GM19193 (cell line): ENCODE measurements around the gene PRKCA.

Experiments
- POLR2A ChIP-seq: IDR thresholded peaks from 4 replicates; pipeline ENCODE4 v1.6.1; 2011; ENCODE audit not compliant: insufficient read depth, insufficient read length; ENCODE audit errors: extremely low read depth

PRKCA gene

DNA sequence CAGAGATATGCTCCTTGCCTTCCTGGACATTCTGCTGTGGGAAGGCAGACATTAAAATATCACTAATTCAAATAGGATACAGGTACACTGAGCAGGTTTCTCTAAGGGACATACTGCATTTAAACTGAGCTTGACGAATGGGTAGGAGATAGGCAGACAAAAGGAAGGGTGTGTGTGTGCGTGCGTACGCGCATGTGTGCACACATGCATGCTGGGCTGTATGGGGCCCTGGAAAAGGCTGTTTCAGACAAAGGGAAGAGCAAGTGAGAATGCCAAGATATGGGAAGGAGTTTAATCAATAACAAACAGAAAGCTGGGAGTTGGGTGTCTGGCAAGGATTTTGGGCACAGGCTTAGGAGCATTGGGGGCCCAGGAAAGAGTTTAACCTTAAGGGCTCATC is 196.2 kb downstream of the PRKCA start:
- TF ChIP-seq POLR2A: no peak

DNA sequence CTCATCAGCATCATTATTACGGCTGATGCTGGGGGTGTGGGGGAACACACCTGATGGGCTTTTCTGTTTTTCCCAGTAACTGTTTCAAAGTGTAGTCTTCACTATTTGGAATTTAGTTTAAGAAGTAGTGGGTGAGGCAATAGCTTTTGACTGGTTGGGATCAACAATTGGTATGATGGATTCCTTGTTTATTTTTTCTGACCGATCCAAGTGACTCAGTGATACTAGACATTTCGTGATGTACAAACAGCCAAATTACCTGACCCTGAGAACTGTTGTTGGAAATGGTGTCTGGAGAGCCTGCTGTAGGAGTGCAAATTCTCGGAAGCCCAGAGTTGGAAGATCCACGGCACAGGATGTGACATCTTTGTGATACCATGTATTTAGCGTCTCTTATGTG is 204.2 kb downstream of the PRKCA start:
- no peak for TF ChIP-seq POLR2A

DNA sequence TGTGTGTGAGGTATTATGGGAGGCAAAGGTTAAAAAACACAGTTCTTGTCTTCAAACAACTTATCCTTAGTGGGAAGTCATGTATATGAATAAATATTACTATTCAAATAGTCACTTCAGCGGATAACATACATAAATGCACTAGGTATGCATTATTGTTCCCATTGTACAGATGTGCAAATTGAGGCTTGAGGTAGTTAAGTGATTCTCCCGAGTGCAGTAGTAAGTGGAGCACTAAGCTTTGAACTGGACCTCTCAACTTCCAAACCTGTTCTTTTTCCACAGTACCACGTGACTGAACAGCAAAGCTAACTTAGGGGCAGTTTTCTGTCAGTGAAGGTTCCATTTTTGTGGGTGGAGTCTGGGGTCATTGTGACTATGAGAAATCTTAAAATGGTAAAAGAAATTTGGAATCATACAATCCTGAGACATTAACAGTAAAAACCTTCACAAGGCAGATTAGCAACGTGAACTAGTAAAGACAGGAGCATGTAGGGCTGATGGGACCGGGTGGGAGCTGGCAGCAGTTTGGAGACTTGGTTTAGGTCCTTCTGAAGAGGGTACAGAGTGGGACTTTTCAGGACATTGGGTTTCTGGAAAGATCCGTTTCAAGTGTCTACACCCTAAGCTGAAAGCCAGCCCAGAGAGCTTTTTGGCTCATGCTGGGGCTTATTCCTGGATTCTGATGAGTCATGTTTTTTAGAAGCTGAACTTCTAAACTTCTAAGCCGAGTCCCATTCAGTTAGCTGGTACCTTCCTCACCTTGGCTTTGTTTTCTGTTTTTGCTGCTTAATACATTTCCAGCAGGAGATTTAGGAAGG is 204.9 kb downstream of the PRKCA start:
- TF ChIP-seq POLR2A: no peak

DNA sequence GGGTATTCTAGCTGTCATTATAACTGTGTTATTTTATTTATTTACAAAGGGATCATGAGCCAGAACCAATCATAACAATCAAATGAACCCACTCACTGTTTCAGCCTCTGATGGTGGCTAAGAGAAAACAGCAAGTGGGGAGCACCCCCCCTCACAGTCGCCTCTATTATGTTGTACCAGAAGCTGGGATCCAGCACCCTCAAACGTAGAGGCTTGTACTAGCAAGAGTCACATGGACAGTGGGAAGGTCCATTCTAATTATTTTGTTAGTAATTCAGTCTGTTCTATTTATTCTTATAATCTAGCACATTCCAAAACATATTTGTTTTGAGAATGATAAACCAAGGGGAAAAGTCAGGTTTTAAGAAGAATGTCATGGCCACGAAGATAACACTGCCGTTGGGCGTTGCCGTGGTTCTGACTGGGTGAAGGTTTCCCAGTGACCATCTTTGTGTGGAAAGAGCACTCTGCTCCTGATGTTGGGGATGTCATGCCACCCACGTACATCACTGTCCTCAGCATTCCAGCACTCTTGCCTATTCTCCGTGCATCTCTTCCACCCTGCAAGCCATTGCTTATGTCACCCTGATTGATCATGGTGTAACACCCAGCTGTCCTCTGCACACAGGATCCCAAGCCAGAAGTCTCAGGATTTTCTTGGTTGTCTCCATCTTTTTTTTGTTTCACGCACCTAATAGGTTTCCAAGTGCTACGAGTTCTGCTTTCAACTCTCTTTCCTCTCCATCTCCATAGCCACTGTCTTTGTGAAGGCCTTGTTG is 205.8 kb downstream of the PRKCA start:
- TF ChIP-seq POLR2A: no peak

DNA sequence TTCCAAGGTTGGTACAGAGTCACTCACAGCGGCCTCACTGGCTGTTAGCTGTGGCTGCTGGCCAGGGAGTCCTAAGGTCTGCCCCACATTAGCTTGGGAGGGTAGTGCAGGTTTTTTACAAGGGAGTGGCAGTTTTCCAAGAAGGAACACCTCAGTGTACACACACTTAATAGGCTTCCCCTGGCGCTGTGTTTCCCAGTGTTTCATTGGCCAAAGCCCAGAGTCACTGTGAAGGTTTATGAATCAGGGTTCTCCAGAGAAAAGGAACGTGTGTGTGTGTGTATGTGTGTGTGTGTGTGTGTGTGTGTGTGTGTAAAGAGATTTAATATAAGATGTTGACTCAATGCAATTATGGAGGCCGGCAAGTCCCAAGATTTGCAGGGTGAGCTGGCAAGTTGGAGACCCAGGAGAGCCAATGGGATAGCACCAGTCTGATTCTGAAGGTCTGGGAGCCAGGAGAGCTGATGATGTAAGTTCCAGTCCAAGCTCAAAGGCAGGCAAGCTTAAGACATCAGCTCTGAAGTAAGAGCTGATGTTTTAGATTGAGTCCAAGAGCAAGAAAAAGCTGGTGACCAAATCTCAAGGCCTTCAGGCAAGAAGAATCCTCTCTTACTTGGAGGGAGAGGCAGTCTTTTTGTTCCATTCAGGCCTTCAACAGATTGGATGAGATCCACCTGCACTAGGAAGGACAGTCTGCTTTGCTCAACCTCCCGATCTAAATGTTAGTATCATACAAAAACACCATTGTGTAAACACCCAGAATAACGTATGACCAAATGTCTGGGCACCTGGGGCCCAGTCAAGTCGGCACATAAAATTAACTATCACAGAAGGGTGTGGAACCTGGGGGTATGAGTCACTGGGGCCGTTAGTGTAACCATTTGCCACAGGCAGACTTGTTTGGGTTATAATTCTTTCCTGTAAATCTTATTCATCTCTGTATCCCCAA is 206.8 kb downstream of the PRKCA start:
- TF ChIP-seq POLR2A: no peak

DNA sequence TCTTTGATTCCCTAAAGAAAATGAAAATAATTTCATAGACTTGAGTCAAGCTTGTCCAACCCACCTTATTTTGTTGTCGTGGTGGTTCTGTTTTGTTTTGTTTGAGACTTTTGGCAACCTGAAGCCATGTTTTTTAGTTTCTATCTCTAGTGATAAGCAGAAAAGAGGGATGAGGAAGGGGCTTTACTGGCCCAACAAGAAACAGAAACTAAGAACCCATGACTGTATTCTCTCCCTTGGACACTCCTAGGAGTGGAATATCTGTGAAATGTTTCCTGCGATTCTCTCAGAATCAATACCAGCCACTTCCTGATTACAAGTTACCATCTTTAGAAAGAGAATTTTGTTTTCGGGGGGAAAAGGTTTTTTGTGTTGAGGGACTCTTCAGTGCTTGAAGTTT is 207.5 kb downstream of the PRKCA start:
- TF ChIP-seq POLR2A: no peak

DNA sequence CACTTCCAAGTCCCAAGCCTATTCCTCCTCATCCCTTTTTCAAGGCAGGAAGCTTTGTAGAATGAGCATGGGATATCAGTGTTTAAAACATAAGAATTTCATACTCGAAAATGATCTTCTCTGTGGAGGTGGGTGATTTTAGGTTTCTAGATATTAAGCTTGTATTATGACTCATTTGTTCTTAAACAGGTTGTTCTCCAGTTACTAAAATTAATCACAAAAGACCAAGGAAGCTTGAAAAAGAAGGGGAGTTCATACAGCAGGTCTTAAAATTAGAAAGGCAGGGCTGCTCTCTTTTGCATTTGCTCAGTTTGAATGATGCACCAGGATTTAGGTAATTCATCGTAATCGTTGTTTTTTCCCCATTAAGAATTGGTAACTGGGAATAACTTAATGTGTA is 208.7 kb downstream of the PRKCA start:
- TF ChIP-seq POLR2A: no peak

DNA sequence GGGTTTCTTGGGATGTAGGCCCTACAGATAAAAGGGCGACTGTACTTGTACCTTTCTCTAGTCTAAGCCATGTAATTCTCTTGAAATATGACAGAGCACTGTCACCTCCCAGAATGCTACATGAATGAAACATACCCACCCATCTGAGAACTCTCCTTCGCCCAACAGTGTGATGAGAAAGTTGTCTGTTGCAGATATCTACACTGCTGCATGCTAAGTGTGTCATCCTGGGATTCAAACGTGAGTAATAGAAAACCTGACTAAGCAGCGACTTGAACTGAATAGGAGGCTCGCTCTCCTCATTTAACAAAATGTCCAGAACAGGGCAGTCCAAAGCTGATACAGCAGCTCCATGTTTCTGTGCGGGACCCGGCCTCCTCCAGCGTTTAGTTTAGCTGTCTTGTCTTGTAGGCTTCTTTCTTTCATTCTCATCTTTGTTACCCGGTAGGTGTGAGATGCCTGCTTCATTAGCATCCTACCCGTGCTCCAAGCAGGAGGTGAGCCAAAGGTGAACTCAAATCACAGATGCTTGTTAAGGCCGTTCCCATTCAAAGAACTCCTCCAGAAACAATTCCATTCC is 211.9 kb downstream of the PRKCA start:
- TF ChIP-seq POLR2A: no peak

DNA sequence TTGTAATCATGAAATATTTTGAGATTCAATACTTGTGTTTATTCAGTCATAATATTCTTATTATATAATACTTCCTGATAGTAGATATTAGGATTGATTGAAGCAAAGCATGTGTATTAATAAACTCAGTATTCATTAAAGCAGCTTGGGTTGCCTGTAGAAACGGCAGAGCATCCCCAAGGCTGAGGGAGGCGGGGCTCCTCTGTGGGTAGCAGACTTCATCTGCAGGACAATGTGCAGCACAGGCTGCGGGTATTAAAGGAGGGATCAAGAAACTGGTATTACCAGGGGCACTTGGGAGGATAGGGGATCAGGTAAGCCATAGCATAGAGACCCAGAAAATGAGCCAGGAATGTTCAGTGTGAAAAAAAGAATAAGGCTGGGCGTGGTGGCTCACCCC is 213.6 kb downstream of the PRKCA start:
- TF ChIP-seq POLR2A: no peak

DNA sequence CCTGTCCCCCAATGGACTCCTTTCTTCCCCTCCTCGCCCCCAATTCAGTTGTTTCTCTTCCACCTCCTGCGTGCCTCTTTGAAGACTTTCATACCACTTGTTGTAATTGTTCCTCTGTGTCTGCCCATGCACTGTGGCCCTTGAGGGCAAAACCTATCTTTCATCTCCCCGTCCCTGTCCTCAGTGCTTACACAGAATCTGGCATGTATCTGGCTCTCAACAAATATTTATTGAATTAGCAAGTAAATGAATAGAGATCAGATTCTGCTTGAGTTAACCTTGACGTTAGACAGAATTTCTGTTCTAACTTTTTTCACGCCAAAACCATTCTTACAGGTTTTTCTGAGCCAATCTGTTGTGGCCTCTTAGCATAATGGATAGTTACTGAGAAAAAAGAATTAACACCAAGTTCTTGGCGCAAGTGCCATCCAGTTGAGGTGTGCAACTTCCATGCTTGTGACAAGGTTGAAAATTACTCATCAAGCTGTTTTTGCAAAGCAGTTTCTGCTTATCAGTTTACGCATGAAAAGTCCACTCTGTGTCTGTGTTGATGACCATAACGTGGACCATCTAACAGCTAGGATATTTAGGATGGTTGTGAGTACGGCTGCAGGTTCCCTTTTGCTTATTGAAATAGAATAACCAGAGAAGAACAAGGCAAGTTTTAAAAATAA is 215.1 kb downstream of the PRKCA start:
- TF ChIP-seq POLR2A: no peak

DNA sequence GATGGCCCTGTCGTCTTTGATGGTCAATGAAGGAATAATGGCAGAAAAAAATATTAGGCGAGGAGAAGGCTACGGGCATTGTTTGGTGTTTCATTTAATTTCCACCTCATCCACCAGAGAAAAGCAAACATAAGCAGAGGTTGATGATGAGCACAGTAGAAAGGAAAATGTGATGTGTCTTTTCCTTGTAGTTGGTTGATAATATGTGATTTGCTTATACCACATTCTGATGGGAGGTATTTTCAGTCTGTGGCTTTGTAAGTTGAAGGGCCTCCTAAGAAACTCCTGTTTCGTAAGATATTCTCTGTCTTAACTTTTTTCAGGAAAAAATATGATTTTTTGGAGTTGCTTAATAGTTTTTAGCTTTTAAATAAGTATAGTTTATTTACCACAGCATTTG is 215.7 kb downstream of the PRKCA start:
- no peak for TF ChIP-seq POLR2A

DNA sequence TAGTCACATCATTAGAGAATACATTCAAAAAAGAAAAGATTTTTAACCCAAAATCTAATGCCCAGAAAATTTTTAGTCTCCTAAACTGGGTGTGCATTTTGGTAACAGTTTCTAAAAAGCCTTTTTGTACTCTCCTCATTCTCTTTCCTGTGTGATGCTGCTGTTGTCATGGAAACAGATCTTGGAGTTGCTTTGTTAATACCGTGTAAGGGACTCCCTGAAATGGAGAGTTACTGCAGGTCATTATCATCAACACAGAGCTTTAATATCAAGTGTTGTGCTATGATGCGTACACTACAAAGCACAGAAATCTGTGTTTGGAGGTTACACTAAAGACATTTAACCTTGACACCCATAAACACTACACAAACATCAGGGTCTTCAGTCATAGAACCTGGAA is 216.3 kb downstream of the PRKCA start:
- TF ChIP-seq POLR2A: no peak

DNA sequence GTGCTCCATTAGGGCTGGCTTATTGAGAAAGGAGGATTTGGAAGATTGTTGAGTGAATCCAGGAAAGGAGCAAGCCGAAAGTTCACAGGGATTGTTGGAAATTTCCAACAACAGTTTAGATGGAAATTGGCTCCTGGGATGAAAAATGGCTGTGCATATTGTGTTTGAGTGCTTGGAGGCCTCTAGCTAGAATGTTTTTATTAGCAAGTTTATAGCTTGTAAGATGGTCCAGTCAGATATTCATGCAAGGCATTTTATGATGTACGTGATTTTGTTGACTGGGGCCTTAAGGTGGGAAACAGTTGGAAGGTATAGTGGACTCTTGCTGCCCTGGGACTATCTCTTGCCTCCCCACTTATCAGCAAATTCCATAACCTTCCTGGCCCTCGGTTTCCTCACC is 216.7 kb downstream of the PRKCA start:
- TF ChIP-seq POLR2A: no peak

DNA sequence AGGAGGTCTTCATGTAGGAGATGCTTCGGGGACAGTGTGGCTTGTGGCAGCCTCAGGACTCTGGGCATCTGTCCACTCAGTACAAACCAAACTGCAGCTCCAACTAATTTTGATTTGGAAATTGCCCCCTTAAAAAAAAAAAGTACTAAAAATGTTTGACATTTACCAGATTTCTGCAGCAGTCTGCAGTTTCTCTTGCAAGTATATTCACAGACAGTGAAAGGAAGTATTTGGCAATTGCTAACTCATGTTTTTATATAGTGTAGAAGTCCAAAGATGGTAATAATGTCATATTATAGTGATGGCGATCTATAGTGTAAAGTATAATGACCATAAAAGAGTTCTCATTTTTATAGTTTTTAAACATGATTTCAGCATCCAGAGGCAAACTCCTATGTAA is 218.6 kb downstream of the PRKCA start:
- TF ChIP-seq POLR2A: no peak
